DMS79 treated with DMSO at 0.1 percent for 48 hours (cell line): ENCODE measurements around the gene TMEM243.
A peak's percentile ranks its signal among the peaks of the same experiment; 100 is the strongest.

Experiments used
- DNase-seq: peaks from one replicate; lab custom pipeline; 2025; lab: John Stamatoyannopoulos, UW

Gene TMEM243

GRCh38 chr7:87156709-87157108 is 62.8 kb downstream of the TMEM243 start:
- DNase-seq: no peak

- DNase-seq: no peak
These were observed 63.7 kb downstream of the TMEM243 start for GRCh38 chr7:87155788-87156187.

GRCh38 chr7:87154569-87154968 is 65.0 kb downstream of the TMEM243 start:
- DNase-seq: no peak

GRCh38 chr7:87154166-87154565 is 65.4 kb downstream of the TMEM243 start:
- DNase-seq: no peak

- peak; percentile 31 for DNase-seq
These were observed 66.5 kb downstream of the TMEM243 start for GRCh38 chr7:87152897-87153641.

GRCh38 chr7:87152112-87152896 is 67.2 kb downstream of the TMEM243 start, which contains the start of gene DMTF1:
Gene DMTF1 (plus strand): TSS chr7:87152453. CDS start chr7:87164942, 12,489 bp downstream.
- DNase-seq: peak; percentile 93

GRCh38 chr7:87151729-87152111 is 67.8 kb downstream of the TMEM243 start:
- peak; percentile 84 for DNase-seq

- DNase-seq: no peak
These were observed 68.4 kb downstream of the TMEM243 start for GRCh38 chr7:87151002-87151728.

GRCh38 chr7:87148332-87148955 is 71.1 kb downstream of the TMEM243 start:
- peak; percentile 12 for DNase-seq

- no peak for DNase-seq
These were observed 72.0 kb downstream of the TMEM243 start for GRCh38 chr7:87147500-87147899.

- no peak for DNase-seq
These were observed 72.7 kb downstream of the TMEM243 start for GRCh38 chr7:87146740-87147386.
